ENCODE measurements around the gene MAGI3. TPM values are rescaled to one million over a fixed set of nuclear protein-coding genes. Genes with fewer than 3 reads are reported as not detected.

Gene MAGI3
- total RNA-seq, 3 donors from 2014 or later (not counting 1 experiment from before 2014, with no cell fraction given), result 0.61 to 1.6 (median 0.66) TPM

- Histone ChIP-seq H3K27ac (ENCODE audit: low read length) (no peak overlapping the region), H3K4me1 (ENCODE audit: control insufficient read depth, insufficient read depth, low read length) (no peaks in the 10 kb centered on the region), H3K27me3 (ENCODE audit: control insufficient read depth, insufficient read depth, low read length) (no peaks in the 10 kb centered on the region), H3K4me3 (ENCODE audit: low read length) (no peak overlapping the region), H3K9me3 (ENCODE audit: control insufficient read depth, insufficient read depth, low read length) (peaks cover 5% of the 10 kb centered on the region), H3K36me3 (ENCODE audit: control insufficient read depth, insufficient read depth, low read length) (no peaks in the 10 kb centered on the region)
- H3K36me3 Mint-ChIP-seq, result no peaks in the 10 kb centered on the region
- H3K9me3 Mint-ChIP-seq, result peaks cover 0 to 2% of the 10 kb centered on the region in 2 donors
- H3K4me1 Mint-ChIP-seq, result no peaks in the 10 kb centered on the region
- no peak overlapping the region for H3K4me3 Mint-ChIP-seq
- DNase-seq, result no peak
- TF ChIP-seq CTCF (IDR thresholded peaks at IDR 0.05), result no peak
- peaks cover 0 to 2% of the 10 kb centered on the region in 2 donors for H3K27me3 Mint-ChIP-seq (ENCODE audit: low read depth in 2 of 2)
- no peak for ATAC-seq
- intact Hi-C loops (cut with micrococcal nuclease), result no loop called here
- no peak overlapping the region for H3K27ac Mint-ChIP-seq
Observed at GRCh38 chr1:113519556-113519955, 129.2 kb downstream of the MAGI3 start.

- intact Hi-C loops (cut with micrococcal nuclease), result no loop called here
- H3K4me3 ChIP-seq (ENCODE audit: low read length), result no peak overlapping the region
- 94% methylated on average over 3 of the region's 4 CpGs for WGBS (ENCODE audit: insufficient coverage)
- no peaks in the 10 kb centered on the region for H3K36me3 Mint-ChIP-seq
- H3K4me1 Mint-ChIP-seq, result no peaks in the 10 kb centered on the region
- H3K27ac Mint-ChIP-seq, result no peak overlapping the region
- H3K27ac ChIP-seq (ENCODE audit: low read length), result no peak overlapping the region
- peaks cover 0 to 12% of the 10 kb centered on the region in 2 donors for H3K27me3 Mint-ChIP-seq (ENCODE audit: low read depth in 2 of 2)
- no peaks in the 10 kb centered on the region for H3K9me3 ChIP-seq (ENCODE audit: control insufficient read depth, insufficient read depth, low read length)
- ATAC-seq (no peak), DNase-seq (no peak)
- no peaks in the 10 kb centered on the region for H3K27me3 ChIP-seq (ENCODE audit: control insufficient read depth, insufficient read depth, low read length)
- no peak overlapping the region for H3K4me3 Mint-ChIP-seq
- H3K9me3 Mint-ChIP-seq, result peaks cover 0 to 2% of the 10 kb centered on the region in 2 donors
- H3K36me3 ChIP-seq (ENCODE audit: control insufficient read depth, insufficient read depth, low read length), result no peaks in the 10 kb centered on the region
- TF ChIP-seq CTCF (IDR thresholded peaks at IDR 0.05), result no peak
- H3K4me1 ChIP-seq (ENCODE audit: control insufficient read depth, insufficient read depth, low read length), result no peaks in the 10 kb centered on the region
Observed at GRCh38 chr1:113530021-113530420, 139.7 kb downstream of the MAGI3 start.

- no CpG with 5 or more reads among the region's 3 CpGs for WGBS (ENCODE audit: insufficient coverage)
- ATAC-seq (no peak), DNase-seq (no peak)
- H3K9me3 Mint-ChIP-seq, result no peaks in the 10 kb centered on the region
- no peaks in the 10 kb centered on the region for H3K36me3 Mint-ChIP-seq
- no peaks in the 10 kb centered on the region for H3K4me1 Mint-ChIP-seq
- intact Hi-C loops (cut with micrococcal nuclease), result no loop called here
- Histone ChIP-seq H3K27ac (ENCODE audit: low read length) (no peak overlapping the region), H3K9me3 (ENCODE audit: control insufficient read depth, insufficient read depth, low read length) (no peaks in the 10 kb centered on the region), H3K4me1 (ENCODE audit: control insufficient read depth, insufficient read depth, low read length) (no peaks in the 10 kb centered on the region), H3K4me3 (ENCODE audit: low read length) (no peak overlapping the region), H3K27me3 (ENCODE audit: control insufficient read depth, insufficient read depth, low read length) (no peaks in the 10 kb centered on the region), H3K36me3 (ENCODE audit: control insufficient read depth, insufficient read depth, low read length) (no peaks in the 10 kb centered on the region)
- H3K27me3 Mint-ChIP-seq (ENCODE audit: low read depth in 2 of 2), result peaks cover 0 to 11% of the 10 kb centered on the region in 2 donors
- H3K27ac Mint-ChIP-seq, result no peak overlapping the region
- no peak for TF ChIP-seq CTCF (IDR thresholded peaks at IDR 0.05)
- no peak overlapping the region for H3K4me3 Mint-ChIP-seq
Observed at GRCh38 chr1:113531321-113531720, 141.0 kb downstream of the MAGI3 start.

GRCh38 chr1:113533061-113533460, 142.7 kb downstream of the MAGI3 start:
- Histone ChIP-seq H3K4me1 (ENCODE audit: control insufficient read depth, insufficient read depth, low read length) (no peaks in the 10 kb centered on the region), H3K4me3 (ENCODE audit: low read length) (no peak overlapping the region), H3K36me3 (ENCODE audit: control insufficient read depth, insufficient read depth, low read length) (no peaks in the 10 kb centered on the region), H3K27me3 (ENCODE audit: control insufficient read depth, insufficient read depth, low read length) (no peaks in the 10 kb centered on the region), H3K9me3 (ENCODE audit: control insufficient read depth, insufficient read depth, low read length) (no peaks in the 10 kb centered on the region), H3K27ac (ENCODE audit: low read length) (no peak overlapping the region)
- no peak overlapping the region for H3K4me3 Mint-ChIP-seq
- intact Hi-C loops (cut with micrococcal nuclease), result no loop called here
- 87% methylated on average over 3 of the region's 3 CpGs for WGBS (ENCODE audit: insufficient coverage)
- H3K36me3 Mint-ChIP-seq, result no peaks in the 10 kb centered on the region
- DNase-seq (no peak), ATAC-seq (no peak)
- no peaks in the 10 kb centered on the region for H3K4me1 Mint-ChIP-seq
- TF ChIP-seq CTCF (IDR thresholded peaks at IDR 0.05), result no peak
- H3K27ac Mint-ChIP-seq, result no peak overlapping the region
- peaks cover 0 to 10% of the 10 kb centered on the region in 2 donors for H3K27me3 Mint-ChIP-seq (ENCODE audit: low read depth in 2 of 2)
- H3K9me3 Mint-ChIP-seq, result no peaks in the 10 kb centered on the region

All from natural killer cell (primary cell).